ENCODE results near the gene SGK1.

Gene SGK1

DNA sequence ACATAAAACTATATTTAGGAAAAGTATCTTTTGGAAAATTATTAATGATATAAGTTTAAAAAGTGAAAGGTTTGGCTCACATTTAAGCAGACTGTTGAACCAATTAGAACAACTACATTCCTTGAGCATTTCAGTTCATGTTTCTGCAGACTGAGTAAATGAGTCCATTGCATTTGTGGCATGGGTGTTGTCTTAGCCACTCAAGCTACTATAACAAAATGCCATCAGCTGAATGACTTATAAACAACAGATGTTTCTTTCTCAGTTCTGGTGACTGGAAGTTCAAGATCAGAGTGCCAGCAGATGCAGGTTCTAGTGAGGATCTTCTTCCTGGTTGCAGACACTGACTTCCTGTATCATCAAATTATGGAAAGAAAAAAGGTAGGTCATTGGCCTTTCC lies 198.4 kb downstream of the SGK1 start:
- no peak for DNase-seq (ENCODE audit: low spot score)

Measured in SW480 (cell line).